Endothelial cell of umbilical vein (primary cell): ENCODE data around the gene ATG13. TPM values are rescaled to one million over a fixed set of nuclear protein-coding genes. Genes with fewer than 3 reads are reported as not detected.
A peak's percentile ranks its signal among the peaks of the same experiment; 100 is the strongest.

Experiments used
- BruUV-seq: library from RNA; stranded (reverse); fragments of 400-500 nt; replicated peaks from 2 replicates; lab custom pipeline; 2021; lab: Mats Ljungman, UMichigan
- CTCF ChIA-PET: fragments of 300-600, 350-600 bp; sonication (Branson Sonifier 250); formaldehyde crosslinking; loops from one replicate; lab custom pipeline; 2021; ENCODE audit warnings: antibody characterized with exemption, inconsistent platforms; lab: Charles Lee
- POLR2A ChIA-PET: fragments of 300-600, 350-600 bp; sonication (Branson Sonifier 250); formaldehyde crosslinking; loops from one replicate; lab custom pipeline; 2021; ENCODE audit warnings: antibody characterized with exemption, inconsistent platforms; lab: Charles Lee
- DNase-seq: peaks from one replicate; pipeline ENCODE4 v3.0.0-alpha.2; 2011; ENCODE audit warnings: low read depth, low spot score
- FAIRE-seq: peaks from 2 replicates; lab custom pipeline; 2011; peaks lifted over from hg19 to GRCh38; lab: Jason Lieb, UNC
- H2AFZ ChIP-seq: 2 replicates; pipeline ENCODE4 v1.6.0; 2012; ENCODE audit warnings: low read depth, low read length, control low read depth, inconsistent platforms
- H3K27ac ChIP-seq: 2 replicates; pipeline ENCODE4 v1.5.1; 2011; ENCODE audit warnings: low read depth, mild to moderate bottlenecking, control low read depth, low read length, moderate library complexity; ENCODE audit not compliant: insufficient read depth
- H3K27me3 ChIP-seq, 2 experiments: 2 replicates each; pipeline versions ENCODE4 v1.6.0 to v1.6.1; 2011; ENCODE audit warnings: low read length in 2 of 2, mixed read lengths in 1 of 2; ENCODE audit not compliant: control insufficient read depth in 2 of 2, insufficient read depth in 2 of 2
- H3K36me3 ChIP-seq, 2 experiments: 2 replicates in 1 of 2; 3 replicates in 1 of 2; pipeline ENCODE4 v1.5.1; 2011; ENCODE audit warnings: low read length in 2 of 2, mild to moderate bottlenecking in 1 of 2, moderate library complexity in 1 of 2; ENCODE audit not compliant: control insufficient read depth in 2 of 2, insufficient read depth in 2 of 2; ENCODE audit errors: extremely low read depth in 1 of 2
- H3K4me1 ChIP-seq: 3 replicates; pipeline ENCODE4 v1.5.1; 2011; ENCODE audit warnings: mild to moderate bottlenecking, low read length; ENCODE audit not compliant: control insufficient read depth, insufficient read depth; ENCODE audit errors: extremely low read depth
- H3K4me2 ChIP-seq: 2 replicates; pipeline ENCODE4 v1.6.1; 2011; ENCODE audit warnings: low read length, control low read depth, mixed read lengths; ENCODE audit not compliant: insufficient read depth
- H3K4me3 ChIP-seq, 3 experiments: fragments of 200-600 bp in 1 of 3; sonication (generic), shearing (Covaris generic) in 1 of 3; replicated peaks in 1 of 3; 2 replicates each; pipeline ENCODE4 v1.5.1; 2011 to 2016; ENCODE audit warnings: control low read depth in 3 of 3, low read length in 3 of 3, mild to moderate bottlenecking in 2 of 3, inconsistent platforms in 1 of 3, low read depth in 1 of 3, moderate library complexity in 1 of 3; ENCODE audit not compliant: insufficient read depth in 1 of 3
- H3K79me2 ChIP-seq: 2 replicates; pipeline ENCODE4 v1.6.0; 2012; ENCODE audit warnings: low read length, inconsistent platforms; ENCODE audit not compliant: control insufficient read depth, insufficient read depth
- H3K9ac ChIP-seq: replicated peaks from 2 replicates; pipeline ENCODE3; 2011; ENCODE audit warnings: low read length, control low read depth; ENCODE audit not compliant: insufficient read depth; ENCODE audit errors: extremely low read depth
- H3K9me1 ChIP-seq: replicated peaks from 3 replicates; pipeline ENCODE4 v1.6.0; 2011; ENCODE audit warnings: mild to moderate bottlenecking, low read length; ENCODE audit not compliant: control insufficient read depth, insufficient read depth; ENCODE audit errors: extremely low read depth
- H3K9me3 ChIP-seq: replicated peaks from 2 replicates; pipeline ENCODE4 v1.5.1; 2012; ENCODE audit warnings: low read length, inconsistent platforms; ENCODE audit not compliant: control insufficient read depth, insufficient read depth
- H4K20me1 ChIP-seq: replicated peaks from 2 replicates; pipeline ENCODE3; 2011; ENCODE audit warnings: mild to moderate bottlenecking, low read length; ENCODE audit not compliant: control insufficient read depth, insufficient read depth; ENCODE audit errors: extremely low read depth
- CTCF ChIP-seq, 2 donors: IDR thresholded peaks; 1 replicate in 1 of 2; 2 replicates in 1 of 2; pipeline ENCODE4 v1.5.1; 2011; ENCODE audit warnings: low read length in 2 of 2, mild to moderate bottlenecking in 2 of 2, moderate library complexity in 2 of 2, control low read depth in 1 of 2, inconsistent platforms in 1 of 2, low read depth in 1 of 2; ENCODE audit not compliant: insufficient read depth in 1 of 2; ENCODE audit errors: extremely low read depth in 1 of 2
- EZH2 ChIP-seq: IDR thresholded peaks from 2 replicates; pipeline ENCODE4 v1.6.1; 2012; ENCODE audit warnings: borderline replicate concordance, low read depth, mild to moderate bottlenecking, moderate library complexity, low read length, inconsistent platforms; ENCODE audit not compliant: severe bottlenecking
- FOS ChIP-seq: IDR thresholded peaks from 2 replicates; pipeline ENCODE4 v1.6.1; 2011; ENCODE audit warnings: mild to moderate bottlenecking, low read length, moderate library complexity, borderline replicate concordance; ENCODE audit not compliant: insufficient read depth
- GATA2 ChIP-seq: IDR thresholded peaks from 2 replicates; pipeline ENCODE4 v1.7.0; 2011; ENCODE audit warnings: low read depth, mild to moderate bottlenecking, moderate library complexity, mixed read lengths, low read length; ENCODE audit not compliant: insufficient read length, insufficient read depth
- JUN ChIP-seq: IDR thresholded peaks from 2 replicates; pipeline ENCODE4 v1.6.1; 2011; ENCODE audit warnings: borderline replicate concordance, low read depth; ENCODE audit not compliant: insufficient read length, insufficient read depth
- MAX ChIP-seq: IDR thresholded peaks from 2 replicates; pipeline ENCODE4 v1.6.1; 2011; ENCODE audit not compliant: insufficient read depth, insufficient read length
- MYC ChIP-seq: IDR thresholded peaks from one replicate; pipeline ENCODE4 v1.6.1; 2011; ENCODE audit warnings: mild to moderate bottlenecking, low read depth, low read length
- POLR2A ChIP-seq: IDR thresholded peaks from 2 replicates; pipeline ENCODE4 v1.6.1; 2012; ENCODE audit warnings: low read depth, mild to moderate bottlenecking, control low read depth, low read length
- POLR2AphosphoS5 ChIP-seq: IDR thresholded peaks from 2 replicates; pipeline ENCODE4 v1.6.1; 2012; ENCODE audit warnings: low read depth, mild to moderate bottlenecking, control low read depth, low read length, moderate library complexity; ENCODE audit not compliant: insufficient read depth
- dilution Hi-C: fragments of 300-500 bp; cut with MboI; formaldehyde crosslinking; loops from one replicate; pipeline ENCODE4 v1.15.0; 2019; ENCODE audit warnings: low sequenced_read_pairs; ENCODE audit not compliant: extremely low pct_ligation_motif_present
- intact Hi-C: fragments of 100-400 bp; cut with micrococcal nuclease; formaldehyde crosslinking; loops from one replicate; pipeline ENCODE4 v1.10.0; 2022
- polyA plus RNA-seq, 4 experiments: library from polyadenylated mRNA; depleted of rRNA in 3 of 4; stranded (reverse) in 3 of 4; unstranded in 1 of 4; fragments of >200 nt; gene quantifications; 2 replicates each; pipeline versions ENCODE4 v1.2.1 to v1.2.3, GENCODE V29; 2011 to 2012; ENCODE audit warnings: missing spikeins in 1 of 4
- total RNA-seq: library from RNA; stranded (reverse); gene quantifications from 2 replicates; pipeline ENCODE4 v1.2.3, GENCODE V29; 2021

The ATG13 gene
- total and polyA plus RNA-seq, 2 donors (not counting 3 experiments of a cell fraction or from before 2014, with no cell fraction given): 60.1 to 66.5 TPM

DNA sequence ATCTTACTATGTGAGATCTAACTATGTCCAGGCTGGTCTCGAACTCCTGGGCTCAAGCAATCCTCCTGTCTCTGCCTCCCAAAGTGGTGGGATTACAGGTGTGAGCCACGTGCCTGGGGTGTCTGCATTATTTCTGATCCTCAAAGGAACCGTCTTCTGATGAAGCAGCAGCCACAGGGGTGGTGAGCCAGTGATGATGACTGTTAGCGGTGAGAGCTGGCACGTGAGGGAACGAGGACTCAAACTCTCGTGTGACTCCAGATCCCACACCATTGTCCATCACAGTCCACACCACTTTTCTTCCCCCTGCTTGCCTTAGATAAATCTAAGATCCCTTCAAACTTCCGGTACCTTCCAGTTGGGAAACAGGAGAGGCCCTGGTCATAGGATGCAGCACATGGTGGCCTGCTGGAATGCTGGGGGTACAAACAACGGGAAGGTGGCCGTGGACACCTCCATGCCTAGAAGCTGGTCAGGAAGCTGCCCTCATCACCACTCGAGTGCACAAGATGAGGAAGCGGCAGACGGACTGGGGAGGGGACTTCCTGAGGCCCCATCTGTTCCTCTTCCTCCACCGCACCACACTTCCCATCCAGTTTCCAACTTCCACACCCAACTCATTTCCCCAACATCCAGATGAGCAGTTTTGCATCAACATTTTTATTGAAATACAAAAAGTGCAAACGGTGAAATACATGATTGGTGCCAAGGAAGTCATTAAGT lies 59.2 kb downstream of the ATG13 start:
- no peaks in the 10 kb centered on the region for H4K20me1 ChIP-seq
- DNase-seq: no peak
- H3K9me3 ChIP-seq: no peaks in the 10 kb centered on the region
- H3K4me2 ChIP-seq: no peak overlapping the region
- dilution Hi-C loops: no loop called here
- FAIRE-seq: peak; percentile 54
- peaks cover 0 to 43% of the 10 kb centered on the region in 2 experiments for H3K36me3 ChIP-seq
- no peaks in the 10 kb centered on the region for H3K4me1 ChIP-seq
- BruUV-seq: no TSS peak
- CTCF ChIA-PET: no interaction called here
- H3K9ac ChIP-seq: no peak overlapping the region
- intact Hi-C loops: no loop called here
- H3K27ac ChIP-seq: no peak overlapping the region
- H3K9me1 ChIP-seq: no peaks in the 10 kb centered on the region
- H2AFZ ChIP-seq: no peak overlapping the region
- no peak for TF ChIP-seq EZH2
- TF ChIP-seq POLR2AphosphoS5: no peak
- no peak for TF ChIP-seq CTCF (IDR thresholded peaks at IDR 0.05; ENCODE audit: extremely low read depth in 1 of 2, insufficient read depth in 1 of 2, low read depth in 1 of 2, low read length in 2 of 2)
- no peak for TF ChIP-seq FOS
- TF ChIP-seq MYC: no peak
- TF ChIP-seq MAX: no peak
- TF ChIP-seq POLR2A: no peak
- no peak for TF ChIP-seq GATA2
- TF ChIP-seq JUN: no peak
- POLR2A ChIA-PET: interaction anchor here (0.5 kb wide), 1 partner anchor 17 kb away, joined by 5 read pairs; no protein-coding TSS in a partner anchor
- H3K4me3 ChIP-seq: no peak overlapping the region
- H3K79me2 ChIP-seq: no peaks in the 10 kb centered on the region
- no peaks in the 10 kb centered on the region for H3K27me3 ChIP-seq
